ENCODE results near the gene DLGAP5. TPM values are rescaled to one million over a fixed set of nuclear protein-coding genes. Genes with fewer than 3 reads are reported as not detected.
A peak's percentile ranks its signal among the peaks of the same experiment; 100 is the strongest.

The DLGAP5 gene
- total and polyA plus RNA-seq, 2 of the 13 experiments (the other 11 are each of a cell fraction or from before 2014, with no cell fraction given), result 7.7 to 55.8 TPM

DNA sequence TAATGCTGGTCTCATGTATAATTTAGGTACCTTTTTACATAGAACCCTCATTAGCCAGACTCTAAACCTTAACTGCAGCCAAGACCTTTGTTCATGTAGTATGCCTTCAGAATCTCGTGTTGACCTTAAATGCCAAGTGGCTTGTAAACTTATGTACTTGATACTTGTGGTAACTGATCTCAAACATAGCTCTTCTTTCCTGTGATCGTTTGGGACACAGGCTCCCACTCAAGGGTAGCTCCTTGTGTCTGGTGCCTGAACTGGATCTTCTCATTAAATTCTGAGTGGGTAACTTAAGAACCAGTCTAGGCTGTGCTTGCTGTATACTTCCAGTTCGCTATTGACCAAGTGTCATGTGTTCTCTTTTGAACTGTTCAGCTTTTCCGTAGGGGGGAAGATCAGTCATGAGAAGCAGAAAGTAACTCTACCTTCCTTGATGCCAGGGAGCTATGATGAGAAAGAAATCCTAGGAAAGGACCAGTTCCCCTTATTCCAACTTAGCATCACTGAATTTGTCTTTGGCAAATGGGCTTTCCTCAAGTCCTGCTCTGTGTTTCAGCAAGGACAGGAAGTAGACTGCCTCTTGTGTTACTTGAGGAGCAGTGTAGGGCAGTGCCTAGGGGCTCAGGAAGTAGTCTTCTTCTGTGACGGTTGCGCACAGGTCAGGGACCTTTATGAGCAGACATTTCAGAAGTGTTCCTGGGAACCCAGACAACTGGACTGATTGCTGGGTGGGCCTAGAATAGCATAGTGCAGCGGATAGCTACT lies 59.8 kb downstream of the DLGAP5 start (continued):
- TF ChIP-seq, protein P1, sequence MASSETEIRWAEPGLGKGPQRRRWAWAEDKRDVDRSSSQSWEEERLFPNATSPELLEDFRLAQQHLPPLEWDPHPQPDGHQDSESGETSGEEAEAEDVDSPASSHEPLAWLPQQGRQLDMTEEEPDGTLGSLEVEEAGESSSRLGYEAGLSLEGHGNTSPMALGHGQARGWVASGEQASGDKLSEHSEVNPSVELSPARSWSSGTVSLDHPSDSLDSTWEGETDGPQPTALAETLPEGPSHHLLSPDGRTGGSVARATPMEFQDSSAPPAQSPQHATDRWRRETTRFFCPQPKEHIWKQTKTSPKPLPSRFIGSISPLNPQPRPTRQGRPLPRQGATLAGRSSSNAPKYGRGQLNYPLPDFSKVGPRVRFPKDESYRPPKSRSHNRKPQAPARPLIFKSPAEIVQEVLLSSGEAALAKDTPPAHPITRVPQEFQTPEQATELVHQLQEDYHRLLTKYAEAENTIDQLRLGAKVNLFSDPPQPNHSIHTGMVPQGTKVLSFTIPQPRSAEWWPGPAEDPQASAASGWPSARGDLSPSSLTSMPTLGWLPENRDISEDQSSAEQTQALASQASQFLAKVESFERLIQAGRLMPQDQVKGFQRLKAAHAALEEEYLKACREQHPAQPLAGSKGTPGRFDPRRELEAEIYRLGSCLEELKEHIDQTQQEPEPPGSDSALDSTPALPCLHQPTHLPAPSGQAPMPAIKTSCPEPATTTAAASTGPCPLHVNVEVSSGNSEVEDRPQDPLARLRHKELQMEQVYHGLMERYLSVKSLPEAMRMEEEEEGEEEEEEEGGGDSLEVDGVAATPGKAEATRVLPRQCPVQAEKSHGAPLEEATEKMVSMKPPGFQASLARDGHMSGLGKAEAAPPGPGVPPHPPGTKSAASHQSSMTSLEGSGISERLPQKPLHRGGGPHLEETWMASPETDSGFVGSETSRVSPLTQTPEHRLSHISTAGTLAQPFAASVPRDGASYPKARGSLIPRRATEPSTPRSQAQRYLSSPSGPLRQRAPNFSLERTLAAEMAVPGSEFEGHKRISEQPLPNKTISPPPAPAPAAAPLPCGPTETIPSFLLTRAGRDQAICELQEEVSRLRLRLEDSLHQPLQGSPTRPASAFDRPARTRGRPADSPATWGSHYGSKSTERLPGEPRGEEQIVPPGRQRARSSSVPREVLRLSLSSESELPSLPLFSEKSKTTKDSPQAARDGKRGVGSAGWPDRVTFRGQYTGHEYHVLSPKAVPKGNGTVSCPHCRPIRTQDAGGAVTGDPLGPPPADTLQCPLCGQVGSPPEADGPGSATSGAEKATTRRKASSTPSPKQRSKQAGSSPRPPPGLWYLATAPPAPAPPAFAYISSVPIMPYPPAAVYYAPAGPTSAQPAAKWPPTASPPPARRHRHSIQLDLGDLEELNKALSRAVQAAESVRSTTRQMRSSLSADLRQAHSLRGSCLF (CRISPR knock-in tag; IDR thresholded peaks at IDR 0.05; ENCODE audit: borderline replicate concordance), result no peak
- TF ChIP-seq, protein P2, sequence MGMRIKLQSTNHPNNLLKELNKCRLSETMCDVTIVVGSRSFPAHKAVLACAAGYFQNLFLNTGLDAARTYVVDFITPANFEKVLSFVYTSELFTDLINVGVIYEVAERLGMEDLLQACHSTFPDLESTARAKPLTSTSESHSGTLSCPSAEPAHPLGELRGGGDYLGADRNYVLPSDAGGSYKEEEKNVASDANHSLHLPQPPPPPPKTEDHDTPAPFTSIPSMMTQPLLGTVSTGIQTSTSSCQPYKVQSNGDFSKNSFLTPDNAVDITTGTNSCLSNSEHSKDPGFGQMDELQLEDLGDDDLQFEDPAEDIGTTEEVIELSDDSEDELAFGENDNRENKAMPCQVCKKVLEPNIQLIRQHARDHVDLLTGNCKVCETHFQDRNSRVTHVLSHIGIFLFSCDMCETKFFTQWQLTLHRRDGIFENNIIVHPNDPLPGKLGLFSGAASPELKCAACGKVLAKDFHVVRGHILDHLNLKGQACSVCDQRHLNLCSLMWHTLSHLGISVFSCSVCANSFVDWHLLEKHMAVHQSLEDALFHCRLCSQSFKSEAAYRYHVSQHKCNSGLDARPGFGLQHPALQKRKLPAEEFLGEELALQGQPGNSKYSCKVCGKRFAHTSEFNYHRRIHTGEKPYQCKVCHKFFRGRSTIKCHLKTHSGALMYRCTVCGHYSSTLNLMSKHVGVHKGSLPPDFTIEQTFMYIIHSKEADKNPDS (CRISPR knock-in tag; IDR thresholded peaks at IDR 0.05), result no peak
- TF ChIP-seq AHR (CRISPR knock-in tag; IDR thresholded peaks at IDR 0.05) (no peak), ZNF792 (CRISPR knock-in tag; IDR thresholded peaks at IDR 0.05) (no peak)

DNA sequence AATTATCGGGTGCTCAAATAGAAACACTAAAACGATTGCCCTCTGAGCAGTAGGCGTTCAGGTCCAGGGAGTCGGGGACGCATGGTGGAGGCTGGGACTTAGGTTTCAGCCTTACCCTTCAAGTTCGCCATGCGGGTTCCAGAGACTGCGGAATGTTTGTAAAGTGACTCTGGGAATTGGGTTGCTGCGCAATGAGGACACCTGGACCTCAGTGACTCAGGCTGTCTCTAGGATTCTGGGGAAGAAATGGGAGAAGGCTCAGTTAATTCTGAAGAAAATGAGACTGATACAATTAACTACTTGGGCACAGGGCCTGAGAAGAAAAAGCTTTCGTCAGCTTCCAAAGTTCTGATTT lies 61.2 kb downstream of the DLGAP5 start:
- Histone ChIP-seq H3K27ac (ENCODE audit: extremely low read length, insufficient read depth, low read length) (no peak overlapping the region), H3K9me3 (ENCODE audit: low read length) (no peaks in the 10 kb centered on the region), H4K20me1 (ENCODE audit: insufficient read depth, low read length) (no peaks in the 10 kb centered on the region), H3K4me3 (replicated peaks in 1 of 3; ENCODE audit: insufficient read depth in 1 of 3, low read depth in 2 of 3, low read length in 3 of 3) (peak overlapping the region; percentile 69 to 78 (median 76)), H3K4me2 (ENCODE audit: low read depth, low read length) (peak overlapping the region; percentile 92), H3K36me3 (replicated peaks in 1 of 2; ENCODE audit: control insufficient read depth in 1 of 2, insufficient read depth in 2 of 2, low read length in 2 of 2) (0 out of 5 replicates have a peak, but pooled peaks cover 0 to 3% of the 10 kb centered on the region in 2 experiments), H3K79me2 (ENCODE audit: insufficient read depth, low read length) (peaks cover 8% of the 10 kb centered on the region), H2AFZ (ENCODE audit: low read length) (no peak overlapping the region), H3K27me3 (ENCODE audit: control insufficient read depth in 1 of 2, insufficient read depth in 2 of 2, low read length in 2 of 2) (peaks cover 2 to 14% of the 10 kb centered on the region in 2 experiments; a peak in 3 of 5 replicates), H3K9ac (ENCODE audit: insufficient read depth, low read depth, low read length) (peak overlapping the region; percentile 66), H3K4me1 (ENCODE audit: insufficient read depth, low read length) (peaks cover 32% of the 10 kb centered on the region)
- no peak for FAIRE-seq
- peak; percentile 34 for DNase-seq (ENCODE audit: low spot score)
- 3% methylated on average over 6 of the region's 10 CpGs for WGBS (ENCODE audit: low lambda C conversion rate)
- ChIA-PET POLR2A (interaction anchor here (0.5 to 2.4 kb wide), 4 partner anchors 20 to 27 kb away, joined by 4 to 19 read pairs (median 8); no protein-coding TSS in a partner anchor), CTCF (ENCODE audit: low intra/inter-chr PET ratio, low total read pairs) (no interaction called here)
- peak; percentile 40 for ATAC-seq
- in situ Hi-C loops (cut with HindIII; ENCODE audit: extremely low pct_ligation_motif_present, low pct_unique_long_range_greater_than_20kb) (no loop called here), intact Hi-C loops (cut with micrococcal nuclease; ENCODE audit: unreplicated experiment) (no loop called here)
- BruUV-seq (replicated peaks), result no TSS peak
- TF ChIP-seq, protein P3, sequence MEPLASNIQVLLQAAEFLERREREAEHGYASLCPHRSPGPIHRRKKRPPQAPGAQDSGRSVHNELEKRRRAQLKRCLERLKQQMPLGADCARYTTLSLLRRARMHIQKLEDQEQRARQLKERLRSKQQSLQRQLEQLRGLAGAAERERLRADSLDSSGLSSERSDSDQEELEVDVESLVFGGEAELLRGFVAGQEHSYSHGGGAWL (CRISPR knock-in tag; IDR thresholded peaks at IDR 0.05), result 0 out of 2 replicates have a peak, but pooled peaks have one; percentile 7
- TF ChIP-seq HOXA3 (CRISPR knock-in tag; IDR thresholded peaks at IDR 0.05), result no peak
- TF ChIP-seq TEAD3 (CRISPR knock-in tag; optimal IDR thresholded peaks at IDR 0.05; ENCODE audit: borderline replicate concordance), result peak; percentile 16
- 0 out of 2 replicates have a peak, but pooled peaks have one; percentile 1 for TF ChIP-seq YEATS4 (CRISPR knock-in tag; IDR thresholded peaks at IDR 0.05; ENCODE audit: borderline replicate concordance)
- TF ChIP-seq NAIF1 (CRISPR knock-in tag; IDR thresholded peaks at IDR 0.05; ENCODE audit: borderline replicate concordance), result peak; percentile 97
- peak; percentile 80; the same call in 1 of the 2 replicates for TF ChIP-seq ZNF3 (CRISPR knock-in tag; IDR thresholded peaks at IDR 0.05)
- TF ChIP-seq KLF15 (CRISPR knock-in tag; IDR thresholded peaks at IDR 0.05; ENCODE audit: borderline replicate concordance), result no peak
- TF ChIP-seq, protein P4, sequence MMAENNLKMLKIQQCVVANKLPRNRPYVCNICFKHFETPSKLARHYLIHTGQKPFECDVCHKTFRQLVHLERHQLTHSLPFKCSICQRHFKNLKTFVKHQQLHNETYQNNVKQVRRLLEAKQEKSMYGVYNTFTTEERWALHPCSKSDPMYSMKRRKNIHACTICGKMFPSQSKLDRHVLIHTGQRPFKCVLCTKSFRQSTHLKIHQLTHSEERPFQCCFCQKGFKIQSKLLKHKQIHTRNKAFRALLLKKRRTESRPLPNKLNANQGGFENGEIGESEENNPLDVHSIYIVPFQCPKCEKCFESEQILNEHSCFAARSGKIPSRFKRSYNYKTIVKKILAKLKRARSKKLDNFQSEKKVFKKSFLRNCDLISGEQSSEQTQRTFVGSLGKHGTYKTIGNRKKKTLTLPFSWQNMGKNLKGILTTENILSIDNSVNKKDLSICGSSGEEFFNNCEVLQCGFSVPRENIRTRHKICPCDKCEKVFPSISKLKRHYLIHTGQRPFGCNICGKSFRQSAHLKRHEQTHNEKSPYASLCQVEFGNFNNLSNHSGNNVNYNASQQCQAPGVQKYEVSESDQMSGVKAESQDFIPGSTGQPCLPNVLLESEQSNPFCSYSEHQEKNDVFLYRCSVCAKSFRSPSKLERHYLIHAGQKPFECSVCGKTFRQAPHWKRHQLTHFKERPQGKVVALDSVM (CRISPR knock-in tag; IDR thresholded peaks at IDR 0.05), result 0 out of 2 replicates have a peak, but pooled peaks have one; percentile 13
